Keratinocyte (primary cell): ENCODE data around the gene NSUN2. TPM values are rescaled to one million over a fixed set of nuclear protein-coding genes. Genes with fewer than 3 reads are reported as not detected.

Source experiments
- DNase-seq: peaks from one replicate; pipeline ENCODE4 v3.0.0-alpha.2; 2011; ENCODE audit warnings: low read depth, missing footprints, low spot score
- FAIRE-seq: peaks from 2 replicates; lab custom pipeline; 2011; peaks lifted over from hg19 to GRCh38; lab: Jason Lieb, UNC
- H2AFZ ChIP-seq: 2 replicates; pipeline ENCODE4 v1.6.0; 2012; ENCODE audit warnings: low read length, control low read depth, inconsistent platforms; ENCODE audit not compliant: control insufficient read depth
- H3K27ac ChIP-seq: 2 replicates; pipeline ENCODE4 v1.5.1; 2011; ENCODE audit warnings: low read length; ENCODE audit not compliant: control insufficient read depth, insufficient read depth
- H3K27me3 ChIP-seq: 3 replicates; pipeline ENCODE4 v1.6.0; 2011; ENCODE audit warnings: low read length; ENCODE audit not compliant: control insufficient read depth, insufficient read depth; ENCODE audit errors: extremely low read depth
- H3K36me3 ChIP-seq, 2 experiments: 2 replicates in 1 of 2; 3 replicates in 1 of 2; pipeline ENCODE4 v1.5.1; 2011; ENCODE audit warnings: low read length in 2 of 2, mild to moderate bottlenecking in 1 of 2; ENCODE audit not compliant: control insufficient read depth in 2 of 2, insufficient read depth in 2 of 2; ENCODE audit errors: extremely low read depth in 1 of 2
- H3K4me1 ChIP-seq: 3 replicates; pipeline ENCODE4 v1.5.1; 2011; ENCODE audit warnings: low read length; ENCODE audit not compliant: control insufficient read depth, insufficient read depth; ENCODE audit errors: extremely low read depth
- H3K4me2 ChIP-seq: 3 replicates; pipeline ENCODE4 v1.6.0; 2011; ENCODE audit warnings: low read depth, low read length; ENCODE audit not compliant: control insufficient read depth, insufficient read depth; ENCODE audit errors: extremely low read depth
- H3K4me3 ChIP-seq, 3 experiments: fragments of 200-600 bp in 1 of 3; sonication (generic) in 1 of 3; 2 replicates in 2 of 3; 3 replicates in 1 of 3; pipeline ENCODE4 v1.5.1; 2011 to 2016; ENCODE audit warnings: low read length in 3 of 3, mild to moderate bottlenecking in 3 of 3, control low read depth in 2 of 3, inconsistent platforms in 1 of 3, low read depth in 1 of 3, mixed read lengths in 1 of 3, mixed run types in 1 of 3, moderate library complexity in 1 of 3; ENCODE audit not compliant: control insufficient read depth in 2 of 3, insufficient read depth in 2 of 3; ENCODE audit errors: extremely low read depth in 1 of 3
- H3K79me2 ChIP-seq: 2 replicates; pipeline ENCODE4 v1.6.0; 2012; ENCODE audit warnings: low read length; ENCODE audit not compliant: control insufficient read depth, insufficient read depth
- H3K9ac ChIP-seq: 3 replicates; pipeline ENCODE4 v1.6.0; 2011; ENCODE audit warnings: low read length; ENCODE audit not compliant: control insufficient read depth, insufficient read depth; ENCODE audit errors: extremely low read depth
- H3K9me1 ChIP-seq: 3 replicates; pipeline ENCODE4 v1.6.0; 2011; ENCODE audit warnings: low read length; ENCODE audit not compliant: control insufficient read depth, insufficient read depth; ENCODE audit errors: extremely low read depth
- H3K9me3 ChIP-seq: 2 replicates; pipeline ENCODE4 v1.5.1; 2012; ENCODE audit warnings: low read depth, low read length; ENCODE audit not compliant: control insufficient read depth
- H4K20me1 ChIP-seq: 3 replicates; pipeline ENCODE4 v1.6.0; 2011; ENCODE audit warnings: low read length; ENCODE audit not compliant: control insufficient read depth, insufficient read depth; ENCODE audit errors: extremely low read depth
- EZH2 ChIP-seq: IDR thresholded peaks from one replicate; pipeline ENCODE4 v1.6.1; 2012; ENCODE audit warnings: inconsistent platforms, mild to moderate bottlenecking, low read length, moderate library complexity
- dilution Hi-C: fragments of 300-500 bp; cut with MboI; formaldehyde crosslinking; loops from one replicate; pipeline ENCODE4 v1.7.0; 2020; ENCODE audit warnings: low sequenced_read_pairs; ENCODE audit not compliant: extremely low pct_ligation_motif_present
- polyA plus RNA-seq, 5 experiments: library from polyadenylated mRNA; depleted of rRNA in 3 of 5; stranded (reverse) in 3 of 5; stranded (forward) in 1 of 5; unstranded in 1 of 5; fragments of >200 nt; gene quantifications; 1 replicate in 1 of 5; 2 replicates in 3 of 5; 3 replicates in 1 of 5; pipeline versions ENCODE4 v1.2.1 to v1.2.3, GENCODE V29; 2011 to 2012; ENCODE audit warnings: missing spikeins in 2 of 5, low read depth in 1 of 5, low replicate concordance in 1 of 5
- TF ChIP-seq, protein P1 (sequence below), 3 experiments: IDR thresholded peaks in 1 of 3; conservative IDR thresholded peaks in 1 of 3; optimal IDR thresholded peaks in 1 of 3; 2 replicates in 2 of 3; 3 replicates in 1 of 3; pipeline versions ENCODE3 to v1.5.1; 2011; ENCODE audit warnings: low read length in 3 of 3, mild to moderate bottlenecking in 3 of 3, moderate library complexity in 2 of 3, control low read depth in 1 of 3, inconsistent platforms in 1 of 3; ENCODE audit not compliant: insufficient read depth in 2 of 3; ENCODE audit errors: extremely low read depth in 1 of 3

The NSUN2 gene
- polyA plus RNA-seq, 1 donor (not counting 4 experiments of a cell fraction or from before 2014, with no cell fraction given), result 91.2 TPM

- no peak overlapping the region for H3K9ac ChIP-seq
- H3K27ac ChIP-seq, result no peak overlapping the region
- no peaks in the 10 kb centered on the region for H3K4me1 ChIP-seq
- FAIRE-seq (no peak), DNase-seq (no peak)
- no peak overlapping the region for H2AFZ ChIP-seq
- no peak for TF ChIP-seq EZH2
- TF ChIP-seq, protein P1, sequence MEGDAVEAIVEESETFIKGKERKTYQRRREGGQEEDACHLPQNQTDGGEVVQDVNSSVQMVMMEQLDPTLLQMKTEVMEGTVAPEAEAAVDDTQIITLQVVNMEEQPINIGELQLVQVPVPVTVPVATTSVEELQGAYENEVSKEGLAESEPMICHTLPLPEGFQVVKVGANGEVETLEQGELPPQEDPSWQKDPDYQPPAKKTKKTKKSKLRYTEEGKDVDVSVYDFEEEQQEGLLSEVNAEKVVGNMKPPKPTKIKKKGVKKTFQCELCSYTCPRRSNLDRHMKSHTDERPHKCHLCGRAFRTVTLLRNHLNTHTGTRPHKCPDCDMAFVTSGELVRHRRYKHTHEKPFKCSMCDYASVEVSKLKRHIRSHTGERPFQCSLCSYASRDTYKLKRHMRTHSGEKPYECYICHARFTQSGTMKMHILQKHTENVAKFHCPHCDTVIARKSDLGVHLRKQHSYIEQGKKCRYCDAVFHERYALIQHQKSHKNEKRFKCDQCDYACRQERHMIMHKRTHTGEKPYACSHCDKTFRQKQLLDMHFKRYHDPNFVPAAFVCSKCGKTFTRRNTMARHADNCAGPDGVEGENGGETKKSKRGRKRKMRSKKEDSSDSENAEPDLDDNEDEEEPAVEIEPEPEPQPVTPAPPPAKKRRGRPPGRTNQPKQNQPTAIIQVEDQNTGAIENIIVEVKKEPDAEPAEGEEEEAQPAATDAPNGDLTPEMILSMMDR (optimal IDR thresholded peaks at IDR 0.05 in 1 of 3, IDR thresholded peaks at IDR 0.05 in 1 of 3, conservative IDR thresholded peaks at IDR 0.05 in 1 of 3; ENCODE audit: extremely low read depth in 1 of 3, insufficient read depth in 2 of 3, low read length in 3 of 3), result no peak
- peaks cover 37 to 43% of the 10 kb centered on the region in 2 experiments for H3K36me3 ChIP-seq
- H4K20me1 ChIP-seq, result peaks cover 2% of the 10 kb centered on the region
- peaks cover 3% of the 10 kb centered on the region for H3K79me2 ChIP-seq
- H3K27me3 ChIP-seq, result no peaks in the 10 kb centered on the region
- H3K4me2 ChIP-seq, result no peak overlapping the region
- dilution Hi-C loops, result no loop called here
- H3K9me3 ChIP-seq, result no peaks in the 10 kb centered on the region
- H3K9me1 ChIP-seq, result no peaks in the 10 kb centered on the region
- no peak overlapping the region for H3K4me3 ChIP-seq
These were observed 29.2 kb downstream of the NSUN2 start for GRCh38 chr5:6603643-6604042.

- FAIRE-seq, result no peak
These were observed 30.4 kb downstream of the NSUN2 start for GRCh38 chr5:6602441-6602840.

More at GRCh38 chr5:6602441-6602840, 30.4 kb downstream of the NSUN2 start:
- Histone ChIP-seq H3K9me1 (no peaks in the 10 kb centered on the region), H3K36me3 (peaks cover 28 to 42% of the 10 kb centered on the region in 2 experiments), H3K27ac (no peak overlapping the region), H3K4me2 (no peak overlapping the region), H3K4me3 (no peak overlapping the region), H4K20me1 (no peaks in the 10 kb centered on the region), H3K4me1 (no peaks in the 10 kb centered on the region), H2AFZ (no peak overlapping the region), H3K9me3 (no peaks in the 10 kb centered on the region), H3K27me3 (no peaks in the 10 kb centered on the region), H3K79me2 (no peaks in the 10 kb centered on the region), H3K9ac (no peak overlapping the region)
- DNase-seq, result no peak
- dilution Hi-C loops, result no loop called here
- TF ChIP-seq, protein P1 (optimal IDR thresholded peaks at IDR 0.05 in 1 of 3, IDR thresholded peaks at IDR 0.05 in 1 of 3, conservative IDR thresholded peaks at IDR 0.05 in 1 of 3; ENCODE audit: extremely low read depth in 1 of 3, insufficient read depth in 2 of 3, low read length in 3 of 3), result no peak
- TF ChIP-seq EZH2, result no peak
